DMS114 treated with DMSO at 0.1 percent for 48 hours (cell line): Measurements from ENCODE around the gene TYW1.
"Not testable (repeated sequence)": the region's sequence is repeated elsewhere in the genome, so short reads cannot be mapped to it uniquely, and the experiment has no call there.

ENCODE experiments used
- DNase-seq: peaks from one replicate; lab custom pipeline; 2025; ENCODE audit not compliant: unreplicated experiment; lab: John Stamatoyannopoulos, UW

The TYW1 gene

DNA sequence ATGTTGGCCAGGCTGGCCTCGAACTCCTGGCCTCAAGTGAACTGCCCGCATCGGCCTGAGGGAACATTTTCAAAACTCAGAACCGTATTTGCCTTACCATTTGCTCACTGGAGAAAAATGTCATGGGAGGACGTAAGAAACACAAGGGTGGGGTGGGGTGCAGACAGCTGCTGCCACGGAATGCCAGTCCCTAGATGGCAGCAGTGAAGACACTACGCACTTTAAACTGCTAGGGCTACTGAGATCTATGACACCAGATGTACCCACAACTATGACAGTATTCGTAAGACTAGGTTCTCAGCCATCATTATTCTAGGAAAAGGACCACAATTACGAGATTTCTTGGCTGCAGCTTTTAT, 2.0 kb upstream of the TYW1 start:
- peak; percentile 33 for DNase-seq

DNA sequence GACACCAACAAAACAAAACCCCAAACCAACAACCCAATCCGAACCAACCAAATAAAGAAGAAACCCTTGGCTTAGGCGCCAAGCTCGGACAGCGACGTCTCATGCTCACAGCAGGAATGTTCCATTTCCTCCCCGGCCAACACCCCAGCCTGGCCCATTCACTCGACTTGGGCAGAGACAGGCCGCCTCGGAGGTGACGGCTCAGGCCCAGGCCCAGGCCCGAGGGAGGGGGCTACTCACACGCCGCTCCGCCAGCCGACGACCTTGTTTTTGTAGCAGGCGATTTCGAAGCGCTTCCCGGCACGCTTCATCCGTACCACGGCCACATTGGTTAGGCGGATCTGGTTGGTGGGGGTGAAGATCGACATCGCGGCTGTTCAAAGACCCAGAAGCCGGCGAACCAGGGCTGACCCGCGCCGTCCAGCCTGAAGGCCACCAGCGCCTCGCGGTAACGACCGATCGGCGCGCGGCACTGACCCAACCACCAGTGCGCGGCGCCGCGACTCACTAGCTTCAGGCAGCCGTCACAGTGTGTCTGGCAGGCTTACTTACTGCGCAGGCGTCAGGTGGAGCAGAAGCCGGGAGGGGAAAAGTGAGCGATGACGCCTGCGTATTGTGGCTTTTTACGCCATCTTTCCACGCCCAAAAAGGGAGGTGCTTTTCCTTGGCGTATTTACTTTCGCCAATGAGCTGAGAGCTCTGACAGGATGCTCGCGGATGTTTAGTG, 1.4 kb upstream of the TYW1 start, which contains the start of gene SBDS:
Gene SBDS (minus strand): TSS at position 537 of the 727 bp plus-strand sequence. CDS start 169 bp downstream, at position 368.
- DNase-seq = peak; percentile 96

- peak; percentile 14 for DNase-seq
These were observed 4.1 kb downstream of the TYW1 start for GRCh38 chr7:67000601-67001258.

GRCh38 chr7:67004145-67004544, 7.5 kb downstream of the TYW1 start:
- not testable (repeated sequence) for DNase-seq

- DNase-seq = no peak
These were observed 10.3 kb downstream of the TYW1 start for GRCh38 chr7:67006965-67007364.

DNA sequence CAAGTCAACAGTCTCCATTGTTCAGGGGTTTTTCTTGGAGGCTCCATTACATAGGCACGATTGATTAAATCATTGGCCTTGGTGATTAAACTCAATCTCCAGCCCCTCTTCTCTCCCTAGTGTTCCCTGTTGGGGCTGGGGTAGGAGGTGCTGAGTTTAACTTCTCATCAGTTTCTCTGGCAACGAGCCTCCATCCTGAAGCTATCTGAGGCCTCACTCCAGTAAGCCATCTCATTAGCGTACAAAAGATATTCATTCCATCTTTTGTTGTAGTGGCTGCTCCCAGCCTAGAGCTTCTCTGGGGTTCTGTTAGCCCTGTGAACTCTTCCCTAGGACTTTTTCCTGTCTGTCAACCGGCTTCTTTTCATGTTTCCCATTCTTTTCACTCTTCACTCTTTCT, 11.6 kb downstream of the TYW1 start:
- no peak for DNase-seq

DNA sequence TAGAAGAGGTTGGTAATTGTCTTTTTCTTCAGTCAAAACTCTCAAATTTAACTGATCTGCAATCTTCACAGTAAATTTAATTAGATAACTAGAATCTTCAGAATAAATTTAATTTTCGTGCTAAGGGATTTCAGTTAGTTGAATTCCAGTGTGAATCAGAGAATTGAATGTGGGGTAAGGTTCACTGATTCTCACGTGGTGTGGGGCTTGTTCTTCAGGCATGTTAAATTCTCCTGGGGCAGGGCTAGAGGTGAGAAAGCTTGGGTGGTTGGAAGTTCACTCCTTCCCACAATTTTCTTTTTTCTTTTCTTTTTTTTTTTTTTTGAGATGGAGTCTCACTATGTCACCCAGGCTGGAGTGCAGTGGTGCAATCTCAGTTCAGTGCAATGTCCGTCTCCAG, 13.0 kb downstream of the TYW1 start:
- DNase-seq = not testable (repeated sequence)

DNA sequence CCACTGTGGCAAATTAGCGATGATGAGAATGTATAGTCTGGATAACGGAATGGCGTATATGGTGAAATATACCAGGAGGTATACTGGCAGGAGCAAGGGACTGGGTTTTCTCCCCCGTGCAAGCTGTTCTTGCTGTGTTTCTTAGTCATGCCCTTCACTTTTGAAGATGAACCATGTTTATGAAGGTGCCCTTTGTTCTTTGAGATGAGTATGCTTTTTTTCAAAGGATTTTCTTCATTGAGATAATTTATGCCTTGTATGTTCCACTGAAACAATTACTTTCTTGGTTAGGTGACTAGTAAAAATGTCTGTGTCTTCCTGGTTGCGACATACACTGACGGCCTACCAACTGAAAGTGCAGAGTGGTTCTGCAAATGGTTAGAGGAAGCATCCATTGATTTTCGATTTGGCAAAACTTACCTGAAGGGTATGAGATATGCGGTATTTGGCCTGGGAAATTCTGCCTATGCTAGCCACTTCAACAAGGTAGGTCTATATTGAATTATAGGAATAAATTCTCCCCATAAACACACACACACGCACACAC, 17.5 kb downstream of the TYW1 start:
- not testable (repeated sequence) for DNase-seq

GRCh38 chr7:67017971-67018370, 21.3 kb downstream of the TYW1 start:
- not testable (repeated sequence) for DNase-seq

- no peak for DNase-seq
These were observed 22.3 kb downstream of the TYW1 start for GRCh38 chr7:67018940-67019339.

GRCh38 chr7:67019562-67020390, 23.1 kb downstream of the TYW1 start:
- DNase-seq = no peak

DNA sequence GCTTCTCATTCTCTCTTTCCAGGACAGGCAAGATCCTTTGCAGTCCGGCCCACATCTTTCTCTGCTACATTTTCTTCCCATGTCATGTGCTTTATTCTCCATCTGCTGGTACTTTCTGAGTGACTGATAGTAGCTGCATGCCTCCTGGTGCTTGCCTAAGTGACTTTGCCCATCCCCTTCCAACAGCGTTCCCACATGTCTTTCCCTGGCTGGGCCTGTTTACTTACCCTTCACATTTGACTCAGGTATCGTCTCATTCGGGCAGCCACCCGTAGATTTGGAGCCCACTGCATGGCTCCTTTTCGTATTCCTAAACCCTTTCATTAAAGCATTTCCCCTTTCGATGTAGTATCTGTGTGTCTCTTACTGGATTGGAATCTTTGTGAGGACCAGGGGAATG, 24.6 kb downstream of the TYW1 start:
- DNase-seq = no peak

DNA sequence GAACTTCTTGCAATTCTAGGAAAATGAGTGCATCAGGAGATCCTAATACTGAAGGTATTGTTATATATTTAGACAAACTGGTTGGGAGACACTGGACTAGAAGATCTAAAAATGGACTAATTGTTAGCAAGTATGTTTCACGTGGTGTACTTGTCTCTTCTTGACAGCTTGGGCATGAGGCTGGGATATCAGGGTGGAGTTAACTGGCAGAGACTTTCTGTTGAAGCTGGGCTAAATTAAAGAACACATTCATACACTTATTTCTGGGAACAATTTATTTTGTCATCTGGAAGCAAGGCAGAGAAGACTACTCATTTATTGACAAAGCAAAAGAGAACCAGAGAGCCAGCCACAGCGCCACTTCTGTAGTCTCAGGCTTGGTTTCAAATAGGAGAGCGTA, 25.9 kb downstream of the TYW1 start:
- no peak for DNase-seq

DNA sequence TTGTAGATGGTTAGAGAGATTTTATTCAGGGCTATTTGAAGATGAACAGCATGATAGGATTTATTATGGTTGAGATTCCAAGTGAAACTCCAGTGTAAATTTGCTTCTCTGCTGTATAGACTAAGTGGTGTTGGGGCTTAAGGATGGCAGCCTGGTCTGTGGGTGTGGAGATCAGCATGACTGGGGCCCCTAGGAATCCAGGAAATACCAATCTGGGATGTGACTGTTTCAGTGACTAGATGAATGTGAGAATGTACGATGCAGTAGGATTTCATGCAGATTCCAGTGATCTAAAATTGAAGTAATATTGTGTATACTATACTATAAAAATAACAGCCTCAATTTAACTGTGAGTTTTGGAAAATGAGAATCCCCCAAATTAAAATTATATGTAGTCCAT, 28.8 kb downstream of the TYW1 start:
- DNase-seq = not testable (repeated sequence)

DNA sequence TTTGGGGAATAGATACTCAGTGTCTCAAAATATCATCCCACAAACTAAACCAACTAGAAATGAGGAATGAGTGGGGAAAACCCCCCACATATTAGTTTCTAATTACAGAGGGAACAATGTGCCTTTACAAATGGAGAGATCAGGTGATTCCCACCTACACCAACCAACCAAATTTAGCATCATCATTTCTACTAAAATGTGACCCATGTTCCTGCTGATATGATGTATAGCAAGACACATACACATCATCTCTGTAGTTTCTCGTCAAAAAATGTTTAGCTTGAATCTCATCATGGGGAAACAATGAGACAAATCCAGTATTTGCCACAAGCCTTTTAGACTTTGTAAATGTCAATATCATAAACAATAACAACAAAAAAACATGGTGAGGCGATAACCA, 35.1 kb downstream of the TYW1 start:
- DNase-seq = not testable (repeated sequence)

DNA sequence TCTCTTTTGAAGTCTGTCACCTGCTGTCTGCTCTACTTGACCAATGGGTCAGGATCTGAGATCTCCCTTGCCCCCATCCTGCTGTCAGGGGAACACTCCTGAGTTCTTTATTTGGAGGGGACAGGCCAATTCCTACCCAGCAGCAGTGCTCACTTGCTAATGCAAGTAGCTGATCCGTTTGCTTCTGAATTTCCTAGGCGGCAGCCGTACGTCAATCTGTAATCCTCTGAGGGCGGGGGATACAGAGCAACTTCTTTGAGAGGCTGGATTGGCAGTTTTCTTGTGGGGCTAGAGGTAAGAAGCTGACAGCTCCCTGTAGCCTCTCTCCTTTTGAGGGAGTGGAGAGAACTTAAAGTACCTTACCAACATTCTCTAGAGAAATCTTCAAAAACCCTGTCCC, 36.6 kb downstream of the TYW1 start:
- no peak for DNase-seq

GRCh38 chr7:67036432-67037395, 40.1 kb downstream of the TYW1 start:
- DNase-seq = not testable (repeated sequence)

DNA sequence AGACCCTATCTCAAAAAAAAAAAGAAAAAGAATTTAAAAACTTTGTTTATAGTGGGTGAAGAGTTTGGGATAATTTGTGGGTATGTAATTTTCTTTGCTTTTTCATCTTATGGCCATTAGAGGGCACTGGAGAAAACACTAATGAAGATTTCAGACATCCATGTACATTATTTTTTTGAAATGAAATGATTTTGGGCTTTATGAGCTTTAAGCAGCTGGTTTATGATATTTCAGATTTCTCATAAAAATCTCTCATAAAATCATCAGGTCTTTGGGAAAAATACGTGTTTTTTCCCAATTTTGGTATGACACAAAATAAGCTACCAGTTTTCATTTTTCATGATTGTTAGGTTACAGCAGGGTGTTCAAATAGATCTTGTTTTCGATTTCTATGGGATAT, 44.2 kb downstream of the TYW1 start:
- not testable (repeated sequence) for DNase-seq

DNA sequence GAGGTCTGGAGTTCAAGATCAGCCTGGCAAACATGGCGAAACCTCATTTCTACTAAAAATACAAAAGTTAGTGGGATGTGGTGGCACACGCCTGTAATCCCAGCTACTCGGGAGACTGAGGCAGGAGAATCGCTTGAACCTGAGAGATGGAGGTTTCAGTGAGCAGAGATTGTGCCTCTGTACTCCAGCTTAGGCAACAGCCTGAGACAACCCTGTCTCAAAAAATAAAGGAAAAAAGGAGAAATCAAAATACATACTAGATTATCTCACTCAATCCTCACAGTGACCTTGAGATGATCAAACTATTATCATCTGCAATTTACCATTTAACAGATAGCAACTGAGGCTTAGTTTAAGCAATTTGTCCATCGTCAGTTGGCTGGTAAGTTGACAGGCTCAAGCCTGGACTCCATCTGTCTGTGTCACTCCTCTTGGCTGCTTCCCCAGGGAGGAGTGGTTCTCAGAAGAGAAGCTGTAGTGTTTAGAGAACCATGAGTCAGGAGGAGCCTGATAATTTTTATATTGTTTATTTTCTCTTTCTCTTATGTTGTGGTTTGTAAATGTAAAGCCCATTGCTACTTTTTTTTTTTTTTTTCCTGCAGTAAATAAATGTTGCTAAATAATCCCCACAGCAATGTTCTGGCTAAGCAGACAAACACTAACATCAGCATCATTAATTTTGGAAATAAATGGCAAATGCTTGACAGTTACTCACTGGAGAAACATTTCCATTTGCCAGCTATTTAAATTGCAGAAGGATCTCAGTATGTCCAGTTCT, 46.3 kb downstream of the TYW1 start:
- DNase-seq = not testable (repeated sequence)

DNA sequence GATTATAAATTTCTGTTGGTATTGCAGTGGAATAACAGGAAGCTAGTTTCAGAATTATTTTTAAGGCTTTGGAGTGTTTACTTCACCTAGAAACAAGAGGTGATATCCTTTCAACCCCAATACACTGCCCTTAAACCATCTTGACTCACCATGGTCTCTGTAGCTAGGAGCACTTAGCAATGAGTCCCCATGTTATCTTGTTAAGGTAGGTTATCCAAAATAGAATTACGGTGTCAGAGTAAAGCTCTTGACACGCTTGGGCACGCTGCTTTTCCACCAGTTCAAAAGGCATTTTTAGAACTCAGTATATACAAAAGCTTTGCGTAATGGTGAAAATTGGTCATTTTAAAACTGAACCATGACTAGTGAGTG, 46.9 kb downstream of the TYW1 start:
- DNase-seq = not testable (repeated sequence)
